Cardiac fibroblast (primary cell): ENCODE data around the gene MACROH2A2.
A peak's percentile ranks its signal among the peaks of the same experiment; 100 is the strongest.

Experiments
- DNase-seq, 2 donors: peaks; one replicate each; pipeline versions ENCODE4 v3.0.0 to v3.0.0-alpha.2; 2010; ENCODE audit warnings: low read depth in 2 of 2
- H3K4me3 ChIP-seq, 2 donors: replicated peaks in 1 of 2; 1 replicate in 1 of 2; 2 replicates in 1 of 2; pipeline ENCODE4 v1.5.1; 2011; ENCODE audit warnings: low read depth in 2 of 2, low read length in 2 of 2, mild to moderate bottlenecking in 2 of 2, moderate library complexity in 1 of 2
- CTCF ChIP-seq: IDR thresholded peaks from one replicate; pipeline ENCODE4 v1.5.1; 2011; ENCODE audit warnings: low read depth, mild to moderate bottlenecking, low read length, inconsistent platforms

MACROH2A2 gene

GRCh38 chr10:70054902-70055301, 2.3 kb downstream of the MACROH2A2 start:
- no peak for TF ChIP-seq CTCF
- no peak overlapping the region for H3K4me3 ChIP-seq
- no peak for DNase-seq

- peak in 1 of 2 donors; percentile 39 for DNase-seq
- H3K4me3 ChIP-seq = no peak overlapping the region
- TF ChIP-seq CTCF = no peak
Observed at GRCh38 chr10:70055550-70055949, 2.9 kb downstream of the MACROH2A2 start.

- no peak overlapping the region for H3K4me3 ChIP-seq
- no peak for TF ChIP-seq CTCF
- no peak for DNase-seq
Observed at GRCh38 chr10:70057306-70057705, 4.7 kb downstream of the MACROH2A2 start.

DNA sequence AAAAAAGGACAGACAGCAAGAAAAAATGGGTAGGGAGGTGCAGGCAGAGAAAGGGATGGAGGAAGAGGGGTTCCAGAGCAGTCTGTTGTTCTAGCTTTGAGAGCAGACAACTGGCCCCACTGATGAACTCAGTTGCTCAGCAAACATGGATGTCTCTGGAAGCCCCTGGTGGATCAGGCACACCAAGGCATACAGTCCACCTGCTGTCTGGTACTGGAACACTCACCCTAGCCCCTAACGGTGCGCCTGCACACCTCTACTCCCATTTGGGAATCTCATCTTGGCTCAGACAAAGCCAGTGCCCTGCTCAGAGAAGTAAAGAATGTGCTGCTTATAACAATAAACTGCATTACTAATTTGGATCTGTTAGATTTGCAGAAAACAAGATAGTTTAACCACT, 7.7 kb downstream of the MACROH2A2 start:
- no peak overlapping the region for H3K4me3 ChIP-seq
- DNase-seq = no peak
- TF ChIP-seq CTCF = no peak

DNA sequence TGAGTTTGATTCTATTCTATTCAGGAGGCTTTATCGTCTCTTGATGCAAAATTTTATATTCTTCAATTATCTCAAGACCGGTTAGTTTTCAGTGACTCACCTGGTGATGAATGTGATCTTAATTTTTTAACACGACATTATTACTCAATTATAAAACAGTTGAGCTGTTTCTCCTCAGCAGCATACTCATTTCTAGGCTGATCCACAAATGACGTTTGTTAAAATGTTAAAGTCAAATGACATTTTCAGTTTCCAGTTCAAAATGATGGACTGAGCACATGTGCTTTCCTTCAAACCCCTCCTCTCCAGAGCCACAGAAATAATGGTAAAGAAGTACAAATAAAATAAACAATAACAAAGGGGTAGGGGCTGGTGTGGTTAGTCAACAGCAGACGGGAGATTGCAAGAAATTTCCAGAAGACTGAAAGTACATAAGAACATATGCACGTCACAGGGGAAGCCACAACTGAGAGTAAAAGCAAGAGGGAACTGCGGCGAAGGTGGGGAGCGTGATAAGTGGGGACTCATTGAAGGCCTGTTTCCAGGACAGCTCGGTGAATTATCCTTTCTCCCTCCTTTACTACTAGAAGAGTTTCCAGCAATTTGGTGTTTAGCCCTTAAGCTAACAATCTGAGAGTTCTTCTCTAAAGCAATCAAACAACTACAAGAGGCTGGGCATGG, 10.9 kb downstream of the MACROH2A2 start:
- DNase-seq = no peak
- TF ChIP-seq CTCF = no peak
- H3K4me3 ChIP-seq = no peak overlapping the region

DNA sequence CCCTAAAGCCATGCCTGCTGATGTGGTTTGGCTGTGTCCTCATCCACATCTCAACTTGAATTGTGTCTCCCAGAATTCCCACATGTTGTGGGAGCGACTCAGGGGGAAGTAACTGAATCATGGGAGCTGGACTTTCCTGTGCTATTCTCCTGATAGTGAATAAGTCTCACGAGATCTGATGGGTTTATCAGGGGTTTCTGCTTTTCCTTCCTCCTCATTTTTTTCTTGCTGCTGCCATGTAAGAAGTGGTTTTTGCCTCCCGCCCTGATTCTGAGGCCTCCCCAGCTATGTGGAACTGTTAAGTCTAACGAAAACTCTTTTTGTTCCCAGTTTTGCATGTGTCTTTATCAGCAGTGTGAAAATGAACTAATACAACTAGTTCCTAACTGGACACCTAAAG, 11.8 kb downstream of the MACROH2A2 start:
- no peak for TF ChIP-seq CTCF
- H3K4me3 ChIP-seq = no peak overlapping the region
- no peak for DNase-seq

- DNase-seq = no peak
- TF ChIP-seq CTCF = no peak
- H3K4me3 ChIP-seq = no peak overlapping the region
Observed at GRCh38 chr10:70066190-70066589, 13.5 kb downstream of the MACROH2A2 start.
